ENCODE measurements around the gene METTL25.

DNA sequence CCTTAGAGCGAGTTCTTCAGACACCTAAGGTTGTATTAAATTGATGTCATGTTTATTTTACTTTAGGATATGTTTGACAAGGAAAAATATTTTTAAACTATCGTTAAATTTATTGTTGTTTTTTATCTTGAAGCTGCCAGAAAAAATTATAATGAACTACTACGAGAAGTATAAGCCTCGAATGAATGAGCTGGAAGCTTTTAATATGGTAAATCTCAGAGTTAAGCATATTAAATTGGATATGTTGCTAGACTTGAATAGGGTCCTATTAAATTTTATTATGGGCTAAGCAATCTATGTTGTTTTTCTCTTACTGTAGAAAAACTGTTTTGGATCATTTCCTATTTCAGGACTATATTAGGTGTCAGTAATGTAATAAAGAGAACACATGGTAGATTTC is 118.2 kb downstream of the METTL25 start:
- TF ChIP-seq, protein P1, sequence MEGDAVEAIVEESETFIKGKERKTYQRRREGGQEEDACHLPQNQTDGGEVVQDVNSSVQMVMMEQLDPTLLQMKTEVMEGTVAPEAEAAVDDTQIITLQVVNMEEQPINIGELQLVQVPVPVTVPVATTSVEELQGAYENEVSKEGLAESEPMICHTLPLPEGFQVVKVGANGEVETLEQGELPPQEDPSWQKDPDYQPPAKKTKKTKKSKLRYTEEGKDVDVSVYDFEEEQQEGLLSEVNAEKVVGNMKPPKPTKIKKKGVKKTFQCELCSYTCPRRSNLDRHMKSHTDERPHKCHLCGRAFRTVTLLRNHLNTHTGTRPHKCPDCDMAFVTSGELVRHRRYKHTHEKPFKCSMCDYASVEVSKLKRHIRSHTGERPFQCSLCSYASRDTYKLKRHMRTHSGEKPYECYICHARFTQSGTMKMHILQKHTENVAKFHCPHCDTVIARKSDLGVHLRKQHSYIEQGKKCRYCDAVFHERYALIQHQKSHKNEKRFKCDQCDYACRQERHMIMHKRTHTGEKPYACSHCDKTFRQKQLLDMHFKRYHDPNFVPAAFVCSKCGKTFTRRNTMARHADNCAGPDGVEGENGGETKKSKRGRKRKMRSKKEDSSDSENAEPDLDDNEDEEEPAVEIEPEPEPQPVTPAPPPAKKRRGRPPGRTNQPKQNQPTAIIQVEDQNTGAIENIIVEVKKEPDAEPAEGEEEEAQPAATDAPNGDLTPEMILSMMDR (optimal IDR thresholded peaks at IDR 0.05 in 1 of 3, IDR thresholded peaks at IDR 0.05 in 1 of 3, conservative IDR thresholded peaks at IDR 0.05 in 1 of 3; ENCODE audit: extremely low read depth in 1 of 3, insufficient read depth in 2 of 3, low read length in 3 of 3) = no peak
- no peak for TF ChIP-seq EZH2 (IDR thresholded peaks at IDR 0.05; ENCODE audit: low read length)
